ENCODE measurements around the gene HOXD3. TPM values are rescaled to one million over a fixed set of nuclear protein-coding genes. Genes with fewer than 3 reads are reported as not detected.

Gene HOXD3
- total RNA-seq, 1 experiment from 2014 or later, result not detected

DNA sequence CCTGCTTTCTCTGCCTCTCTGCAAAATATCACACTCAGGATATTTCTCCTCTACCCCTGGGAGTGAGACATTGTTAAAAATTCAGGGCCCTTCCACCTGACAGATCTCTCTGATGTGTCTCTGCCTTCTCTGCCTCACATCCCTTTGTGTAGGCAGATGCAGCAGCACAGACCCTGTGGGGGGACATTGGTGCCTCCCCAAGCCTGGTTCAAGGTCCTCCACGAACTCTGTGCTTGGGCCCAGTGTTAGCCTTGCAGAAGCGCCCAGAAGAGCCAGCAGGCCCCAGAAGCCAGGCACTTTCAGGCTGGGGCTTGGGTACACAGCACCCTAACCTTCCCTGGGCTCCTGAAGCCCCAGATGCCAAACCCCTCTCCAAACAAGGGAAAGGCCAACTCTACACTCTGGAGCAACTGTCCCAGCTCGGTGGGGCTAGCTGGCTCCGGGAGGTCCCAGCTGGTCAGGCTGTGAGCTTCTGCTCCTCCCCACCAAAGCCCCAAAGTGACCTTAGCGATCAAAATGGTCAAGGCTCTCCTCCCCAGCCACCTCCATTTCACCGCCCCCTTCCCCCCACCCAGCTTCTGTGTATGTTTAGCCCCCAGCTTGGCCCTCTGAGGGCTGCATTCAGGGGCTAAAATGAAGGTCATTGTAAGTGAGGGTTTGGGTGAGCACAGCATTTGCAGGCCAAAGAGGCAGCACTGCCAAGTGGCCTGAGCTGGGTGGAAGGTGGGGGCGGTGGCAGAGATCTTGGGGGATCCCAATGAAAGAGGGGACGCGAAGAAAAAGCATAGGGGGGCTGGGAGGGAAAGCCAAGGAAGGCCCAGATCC, 31.9 kb upstream of the HOXD3 start:
- ChIA-PET POLR2A (interaction anchor here (0.7 kb wide), 1 partner anchor 512 kb away, joined by 6 read pairs; no protein-coding TSS in a partner anchor), CTCF (interaction anchor here (0.6 to 2.1 kb wide), 4 partner anchors 15 to 522 kb away, joined by 3 to 14 read pairs (median 4); no protein-coding TSS in a partner anchor)
- peaks cover 21% of the 10 kb centered on the region for H3K4me1 Mint-ChIP-seq
- no peak for TF ChIP-seq NFATC4 (CRISPR knock-in tag; IDR thresholded peaks at IDR 0.05)
- TF ChIP-seq HMGA2 (CRISPR knock-in tag; IDR thresholded peaks at IDR 0.05), result no peak
- no peak for ATAC-seq
- H3K9me3 Mint-ChIP-seq, result no peaks in the 10 kb centered on the region
- no peak for DNase-seq (ENCODE audit: low spot score)
- H3K27ac Mint-ChIP-seq, result no peak overlapping the region
- peaks cover 2% of the 10 kb centered on the region; the same call in 1 of the 2 replicates for H3K36me3 Mint-ChIP-seq
- peaks cover 98% of the 10 kb centered on the region for H3K27me3 Mint-ChIP-seq (ENCODE audit: low read depth)
- H3K4me3 Mint-ChIP-seq, result no peak overlapping the region

DNA sequence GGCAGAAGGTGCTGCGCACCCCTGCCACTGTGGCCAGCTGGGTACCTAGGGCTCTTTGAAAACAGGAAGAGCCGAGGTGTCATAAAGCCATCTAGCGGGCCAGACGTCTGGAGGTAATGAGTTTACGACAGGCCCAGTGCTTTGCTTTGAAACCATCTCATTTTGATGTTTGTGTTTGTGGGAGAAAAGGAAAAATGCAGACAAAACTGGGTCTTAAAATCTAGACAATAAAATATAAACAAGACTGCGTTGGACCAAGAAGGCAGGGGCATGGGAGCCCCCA, 31.4 kb upstream of the HOXD3 start:
- no peak overlapping the region for H3K4me3 Mint-ChIP-seq
- CTCF ChIA-PET, result interaction anchor here (0.6 to 2.1 kb wide), 5 partner anchors 14 to 522 kb away, joined by 3 to 14 read pairs (median 4); no protein-coding TSS in a partner anchor
- DNase-seq (ENCODE audit: low spot score) (no peak), ATAC-seq (no peak)
- TF ChIP-seq RORB (CRISPR knock-in tag; IDR thresholded peaks at IDR 0.05) (no peak), ZNF396 (CRISPR knock-in tag; IDR thresholded peaks at IDR 0.05; ENCODE audit: borderline replicate concordance) (no peak), ATF1 (CRISPR knock-in tag; IDR thresholded peaks at IDR 0.05) (no peak), OVOL2 (CRISPR knock-in tag; IDR thresholded peaks at IDR 0.05; ENCODE audit: borderline replicate concordance) (no peak), TEAD4 (CRISPR knock-in tag; IDR thresholded peaks at IDR 0.05) (no peak), MYBL2 (CRISPR knock-in tag; IDR thresholded peaks at IDR 0.05) (no peak), NFYB (CRISPR knock-in tag; conservative IDR thresholded peaks at IDR 0.05; ENCODE audit: low read depth) (no peak), JUN (CRISPR knock-in tag; IDR thresholded peaks at IDR 0.05) (no peak), KAT7 (CRISPR knock-in tag; IDR thresholded peaks at IDR 0.05; ENCODE audit: borderline replicate concordance) (no peak), NFE2L1 (CRISPR knock-in tag; IDR thresholded peaks at IDR 0.05) (no peak), ZNF121 (CRISPR knock-in tag; IDR thresholded peaks at IDR 0.05) (no peak)
- TF ChIP-seq, protein P1, sequence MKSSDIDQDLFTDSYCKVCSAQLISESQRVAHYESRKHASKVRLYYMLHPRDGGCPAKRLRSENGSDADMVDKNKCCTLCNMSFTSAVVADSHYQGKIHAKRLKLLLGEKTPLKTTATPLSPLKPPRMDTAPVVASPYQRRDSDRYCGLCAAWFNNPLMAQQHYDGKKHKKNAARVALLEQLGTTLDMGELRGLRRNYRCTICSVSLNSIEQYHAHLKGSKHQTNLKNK (CRISPR knock-in tag; IDR thresholded peaks at IDR 0.05), result no peak
- TF ChIP-seq, protein P2, sequence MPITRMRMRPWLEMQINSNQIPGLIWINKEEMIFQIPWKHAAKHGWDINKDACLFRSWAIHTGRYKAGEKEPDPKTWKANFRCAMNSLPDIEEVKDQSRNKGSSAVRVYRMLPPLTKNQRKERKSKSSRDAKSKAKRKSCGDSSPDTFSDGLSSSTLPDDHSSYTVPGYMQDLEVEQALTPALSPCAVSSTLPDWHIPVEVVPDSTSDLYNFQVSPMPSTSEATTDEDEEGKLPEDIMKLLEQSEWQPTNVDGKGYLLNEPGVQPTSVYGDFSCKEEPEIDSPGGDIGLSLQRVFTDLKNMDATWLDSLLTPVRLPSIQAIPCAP (CRISPR knock-in tag; IDR thresholded peaks at IDR 0.05), result no peak
- TF ChIP-seq, protein P3, sequence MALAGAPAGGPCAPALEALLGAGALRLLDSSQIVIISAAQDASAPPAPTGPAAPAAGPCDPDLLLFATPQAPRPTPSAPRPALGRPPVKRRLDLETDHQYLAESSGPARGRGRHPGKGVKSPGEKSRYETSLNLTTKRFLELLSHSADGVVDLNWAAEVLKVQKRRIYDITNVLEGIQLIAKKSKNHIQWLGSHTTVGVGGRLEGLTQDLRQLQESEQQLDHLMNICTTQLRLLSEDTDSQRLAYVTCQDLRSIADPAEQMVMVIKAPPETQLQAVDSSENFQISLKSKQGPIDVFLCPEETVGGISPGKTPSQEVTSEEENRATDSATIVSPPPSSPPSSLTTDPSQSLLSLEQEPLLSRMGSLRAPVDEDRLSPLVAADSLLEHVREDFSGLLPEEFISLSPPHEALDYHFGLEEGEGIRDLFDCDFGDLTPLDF (CRISPR knock-in tag; IDR thresholded peaks at IDR 0.05), result no peak
- TF ChIP-seq, protein P4, sequence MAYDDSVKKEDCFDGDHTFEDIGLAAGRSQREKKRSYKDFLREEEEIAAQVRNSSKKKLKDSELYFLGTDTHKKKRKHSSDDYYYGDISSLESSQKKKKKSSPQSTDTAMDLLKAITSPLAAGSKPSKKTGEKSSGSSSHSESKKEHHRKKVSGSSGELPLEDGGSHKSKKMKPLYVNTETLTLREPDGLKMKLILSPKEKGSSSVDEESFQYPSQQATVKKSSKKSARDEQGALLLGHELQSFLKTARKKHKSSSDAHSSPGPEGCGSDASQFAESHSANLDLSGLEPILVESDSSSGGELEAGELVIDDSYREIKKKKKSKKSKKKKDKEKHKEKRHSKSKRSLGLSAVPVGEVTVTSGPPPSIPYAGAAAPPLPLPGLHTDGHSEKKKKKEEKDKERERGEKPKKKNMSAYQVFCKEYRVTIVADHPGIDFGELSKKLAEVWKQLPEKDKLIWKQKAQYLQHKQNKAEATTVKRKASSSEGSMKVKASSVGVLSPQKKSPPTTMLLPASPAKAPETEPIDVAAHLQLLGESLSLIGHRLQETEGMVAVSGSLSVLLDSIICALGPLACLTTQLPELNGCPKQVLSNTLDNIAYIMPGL (CRISPR knock-in tag; IDR thresholded peaks at IDR 0.05), result no peak
- TF ChIP-seq, protein P5, sequence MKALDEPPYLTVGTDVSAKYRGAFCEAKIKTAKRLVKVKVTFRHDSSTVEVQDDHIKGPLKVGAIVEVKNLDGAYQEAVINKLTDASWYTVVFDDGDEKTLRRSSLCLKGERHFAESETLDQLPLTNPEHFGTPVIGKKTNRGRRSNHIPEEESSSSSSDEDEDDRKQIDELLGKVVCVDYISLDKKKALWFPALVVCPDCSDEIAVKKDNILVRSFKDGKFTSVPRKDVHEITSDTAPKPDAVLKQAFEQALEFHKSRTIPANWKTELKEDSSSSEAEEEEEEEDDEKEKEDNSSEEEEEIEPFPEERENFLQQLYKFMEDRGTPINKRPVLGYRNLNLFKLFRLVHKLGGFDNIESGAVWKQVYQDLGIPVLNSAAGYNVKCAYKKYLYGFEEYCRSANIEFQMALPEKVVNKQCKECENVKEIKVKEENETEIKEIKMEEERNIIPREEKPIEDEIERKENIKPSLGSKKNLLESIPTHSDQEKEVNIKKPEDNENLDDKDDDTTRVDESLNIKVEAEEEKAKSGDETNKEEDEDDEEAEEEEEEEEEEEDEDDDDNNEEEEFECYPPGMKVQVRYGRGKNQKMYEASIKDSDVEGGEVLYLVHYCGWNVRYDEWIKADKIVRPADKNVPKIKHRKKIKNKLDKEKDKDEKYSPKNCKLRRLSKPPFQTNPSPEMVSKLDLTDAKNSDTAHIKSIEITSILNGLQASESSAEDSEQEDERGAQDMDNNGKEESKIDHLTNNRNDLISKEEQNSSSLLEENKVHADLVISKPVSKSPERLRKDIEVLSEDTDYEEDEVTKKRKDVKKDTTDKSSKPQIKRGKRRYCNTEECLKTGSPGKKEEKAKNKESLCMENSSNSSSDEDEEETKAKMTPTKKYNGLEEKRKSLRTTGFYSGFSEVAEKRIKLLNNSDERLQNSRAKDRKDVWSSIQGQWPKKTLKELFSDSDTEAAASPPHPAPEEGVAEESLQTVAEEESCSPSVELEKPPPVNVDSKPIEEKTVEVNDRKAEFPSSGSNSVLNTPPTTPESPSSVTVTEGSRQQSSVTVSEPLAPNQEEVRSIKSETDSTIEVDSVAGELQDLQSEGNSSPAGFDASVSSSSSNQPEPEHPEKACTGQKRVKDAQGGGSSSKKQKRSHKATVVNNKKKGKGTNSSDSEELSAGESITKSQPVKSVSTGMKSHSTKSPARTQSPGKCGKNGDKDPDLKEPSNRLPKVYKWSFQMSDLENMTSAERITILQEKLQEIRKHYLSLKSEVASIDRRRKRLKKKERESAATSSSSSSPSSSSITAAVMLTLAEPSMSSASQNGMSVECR (CRISPR knock-in tag; IDR thresholded peaks at IDR 0.05; ENCODE audit: borderline replicate concordance), result no peak
- TF ChIP-seq, protein P6, sequence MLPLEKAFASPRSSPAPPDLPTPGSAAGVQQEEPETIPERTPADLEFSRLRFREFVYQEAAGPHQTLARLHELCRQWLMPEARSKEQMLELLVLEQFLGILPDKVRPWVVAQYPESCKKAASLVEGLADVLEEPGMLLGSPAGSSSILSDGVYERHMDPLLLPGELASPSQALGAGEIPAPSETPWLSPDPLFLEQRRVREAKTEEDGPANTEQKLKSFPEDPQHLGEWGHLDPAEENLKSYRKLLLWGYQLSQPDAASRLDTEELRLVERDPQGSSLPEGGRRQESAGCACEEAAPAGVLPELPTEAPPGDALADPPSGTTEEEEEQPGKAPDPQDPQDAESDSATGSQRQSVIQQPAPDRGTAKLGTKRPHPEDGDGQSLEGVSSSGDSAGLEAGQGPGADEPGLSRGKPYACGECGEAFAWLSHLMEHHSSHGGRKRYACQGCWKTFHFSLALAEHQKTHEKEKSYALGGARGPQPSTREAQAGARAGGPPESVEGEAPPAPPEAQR (CRISPR knock-in tag; IDR thresholded peaks at IDR 0.05), result no peak
- TF ChIP-seq, protein P7, sequence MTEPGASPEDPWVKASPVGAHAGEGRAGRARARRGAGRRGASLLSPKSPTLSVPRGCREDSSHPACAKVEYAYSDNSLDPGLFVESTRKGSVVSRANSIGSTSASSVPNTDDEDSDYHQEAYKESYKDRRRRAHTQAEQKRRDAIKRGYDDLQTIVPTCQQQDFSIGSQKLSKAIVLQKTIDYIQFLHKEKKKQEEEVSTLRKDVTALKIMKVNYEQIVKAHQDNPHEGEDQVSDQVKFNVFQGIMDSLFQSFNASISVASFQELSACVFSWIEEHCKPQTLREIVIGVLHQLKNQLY (CRISPR knock-in tag; IDR thresholded peaks at IDR 0.05), result no peak
- H3K9me3 Mint-ChIP-seq, result no peaks in the 10 kb centered on the region
- peaks cover 98% of the 10 kb centered on the region for H3K27me3 Mint-ChIP-seq (ENCODE audit: low read depth)
- no peak overlapping the region for H3K27ac Mint-ChIP-seq
- peaks cover 21% of the 10 kb centered on the region for H3K4me1 Mint-ChIP-seq
- POLR2A ChIA-PET, result interaction anchor here (0.7 kb wide), 1 partner anchor 512 kb away, joined by 6 read pairs; no protein-coding TSS in a partner anchor
- peaks cover 2% of the 10 kb centered on the region; the same call in 1 of the 2 replicates for H3K36me3 Mint-ChIP-seq

Measured in WTC11 (cell line).